Femur (tissue), 1 donor: ENCODE data around the gene LMX1A.

Experiments
- DNase-seq: peaks from one replicate; pipeline ENCODE4 v3.0.0-alpha.2; 2017

Gene LMX1A

DNA sequence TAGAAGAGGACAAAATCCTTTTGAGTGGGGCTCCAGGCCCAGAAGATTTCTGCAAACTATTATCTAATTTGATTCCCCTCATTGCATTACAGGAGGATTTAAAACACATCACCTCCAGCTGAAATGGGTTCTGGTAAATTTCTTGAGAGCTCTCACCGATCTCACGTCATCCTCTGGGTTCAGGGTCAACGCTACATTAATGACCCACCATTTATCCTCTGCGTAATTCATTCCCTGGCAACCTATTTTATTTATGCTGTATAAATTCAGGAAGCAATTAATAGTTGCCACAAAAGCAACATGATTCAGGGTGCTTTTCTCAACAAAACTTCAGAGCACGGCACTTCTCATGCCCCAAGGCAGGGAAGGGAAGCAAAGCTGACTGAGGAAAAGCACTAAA lies 38.9 kb downstream of the LMX1A start:
- no peak for DNase-seq

DNA sequence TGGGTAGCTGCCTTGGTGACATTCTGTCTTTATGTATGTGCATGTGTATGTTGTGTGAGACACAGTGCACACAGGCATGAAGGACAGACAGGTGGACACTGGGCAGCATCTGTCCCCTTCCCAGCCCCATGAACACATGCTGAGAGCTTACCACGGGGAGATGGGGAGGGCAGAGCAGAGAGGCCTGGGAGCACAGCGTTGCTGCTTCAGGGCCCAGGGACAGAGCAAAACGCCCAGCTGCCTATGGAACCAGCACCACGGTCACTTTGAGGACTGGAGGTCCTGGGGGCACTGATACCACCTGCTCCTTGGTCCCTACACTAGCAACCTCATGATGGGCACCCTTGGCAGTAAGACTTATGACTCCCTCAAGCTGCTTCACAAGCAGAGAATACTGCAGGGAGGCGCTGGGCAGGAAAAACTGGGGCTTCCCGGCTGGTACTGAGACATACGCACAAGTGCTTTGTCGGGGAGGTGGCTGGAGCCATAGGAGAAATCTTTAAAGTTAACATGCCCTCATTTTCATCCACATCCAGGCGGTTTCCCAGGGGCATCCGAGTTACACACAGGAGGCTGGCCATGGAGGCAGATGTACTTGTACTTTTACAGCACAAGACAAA lies 40.3 kb downstream of the LMX1A start:
- DNase-seq: no peak

DNA sequence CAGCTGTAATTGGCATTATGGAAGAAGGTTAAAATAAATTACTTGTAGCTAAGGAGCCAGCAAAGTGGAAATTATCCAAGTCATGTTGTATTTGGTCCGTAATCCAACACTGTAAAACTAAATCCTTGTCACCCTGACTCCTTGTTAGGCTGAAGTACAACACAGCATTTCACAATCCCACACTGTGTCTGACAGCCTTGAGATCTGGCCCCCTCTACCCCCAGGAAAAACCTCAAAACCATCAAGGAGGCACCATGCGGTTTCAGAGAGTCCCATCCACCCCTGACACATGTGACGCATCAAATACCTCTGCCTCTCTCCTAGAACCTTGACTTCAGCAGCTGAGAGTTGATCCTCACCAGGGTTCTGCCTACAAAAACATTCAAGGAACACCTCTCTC lies 41.0 kb downstream of the LMX1A start:
- DNase-seq: no peak

DNA sequence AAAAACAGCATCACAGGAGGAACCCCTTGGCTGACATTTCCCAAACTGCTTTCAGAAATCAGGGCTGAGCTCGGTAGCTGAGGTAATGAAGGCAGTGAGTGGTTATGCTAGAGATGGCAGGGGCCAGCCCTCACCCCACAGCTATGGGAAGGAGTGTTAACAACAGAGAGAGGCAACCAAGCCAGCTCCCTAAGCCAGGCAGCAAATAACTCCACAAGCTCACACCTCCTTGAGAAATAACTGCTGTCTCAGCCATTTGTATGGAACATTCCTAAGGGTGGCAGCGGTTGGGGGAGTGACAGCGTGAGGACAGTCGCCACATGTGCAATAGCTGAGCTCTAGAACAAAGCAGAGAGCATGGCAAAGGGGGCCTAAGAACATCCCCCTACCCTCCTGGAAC lies 42.6 kb downstream of the LMX1A start:
- DNase-seq: no peak

DNA sequence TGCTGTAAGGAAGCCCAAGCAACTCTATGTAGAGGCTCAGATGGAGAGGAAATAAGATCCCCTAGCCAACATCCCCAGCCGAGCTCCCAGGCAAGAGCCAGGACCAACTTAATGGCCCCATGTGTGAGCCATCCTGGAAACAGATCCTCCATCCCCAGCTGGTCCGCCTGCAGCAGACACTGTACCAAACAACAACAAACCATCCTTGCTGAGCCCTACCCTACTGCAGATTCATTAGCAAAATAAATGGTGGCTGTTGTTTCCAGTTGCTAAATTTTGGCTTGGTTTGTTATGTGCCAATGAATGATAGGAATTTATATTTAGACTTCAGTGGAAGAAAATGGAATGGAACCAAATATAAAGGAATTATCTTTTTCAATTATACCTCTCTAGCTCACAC lies 43.9 kb downstream of the LMX1A start:
- no peak for DNase-seq

DNA sequence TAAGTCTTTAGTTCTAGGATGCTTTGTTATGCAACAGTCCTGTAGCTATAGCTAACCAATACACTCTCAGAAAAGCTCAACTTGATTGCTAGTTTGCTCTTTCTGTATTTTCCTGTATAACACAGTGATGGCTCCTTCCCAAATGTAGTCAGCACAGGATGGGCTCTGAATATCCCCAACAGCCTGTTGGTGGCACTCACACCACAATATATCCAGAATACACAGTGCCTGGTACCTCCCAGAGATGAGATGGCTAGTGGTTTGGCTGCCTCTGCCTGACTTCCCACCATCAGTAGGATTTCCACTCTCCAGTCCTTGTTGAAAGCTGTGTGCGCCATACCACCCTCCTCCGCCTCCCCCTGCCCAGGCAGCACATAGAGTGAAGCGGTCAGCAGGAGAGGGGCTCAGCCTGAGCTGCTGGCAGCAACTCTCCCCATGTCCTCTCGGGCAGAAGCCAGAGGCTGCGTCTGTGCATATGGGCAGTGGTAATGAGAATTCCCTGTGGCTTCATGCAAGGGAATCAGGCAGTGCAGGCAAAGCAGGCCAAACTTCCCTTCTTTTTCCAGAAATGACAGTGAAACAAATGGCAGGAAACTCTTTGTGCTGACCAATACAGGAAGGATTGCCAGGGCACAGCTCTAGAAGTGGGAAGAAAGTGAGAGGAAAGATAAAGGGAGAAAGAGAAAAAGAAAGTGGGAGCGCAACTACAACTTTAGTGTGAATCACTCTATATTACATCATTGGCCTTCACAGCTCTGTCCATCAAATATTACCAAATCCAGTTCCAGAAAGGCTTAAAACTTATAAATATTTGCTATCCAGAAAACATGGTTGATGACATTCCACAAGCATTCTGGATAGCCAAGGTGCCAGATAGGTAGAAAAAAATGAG lies 49.7 kb downstream of the LMX1A start:
- DNase-seq: no peak

DNA sequence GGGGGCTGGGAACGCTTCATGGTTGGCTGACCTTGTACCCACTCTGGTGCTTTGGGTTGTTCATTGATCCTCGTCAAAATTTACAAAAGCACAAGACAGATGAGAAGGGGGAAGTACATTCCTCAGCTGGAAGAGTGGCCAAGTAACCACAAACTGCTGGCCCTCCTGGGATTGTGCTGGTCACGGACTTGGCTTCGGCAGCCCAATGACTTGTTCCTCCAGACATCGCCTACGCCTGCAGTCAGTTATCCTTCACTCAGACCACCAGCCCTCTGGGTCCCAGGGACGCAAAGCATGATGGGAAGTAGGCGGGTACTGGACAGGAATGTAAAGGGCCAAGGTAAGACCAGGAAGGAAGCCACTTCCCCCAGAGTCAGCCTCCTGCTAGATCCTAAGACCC lies 53.1 kb downstream of the LMX1A start:
- peak; percentile 36 for DNase-seq

DNA sequence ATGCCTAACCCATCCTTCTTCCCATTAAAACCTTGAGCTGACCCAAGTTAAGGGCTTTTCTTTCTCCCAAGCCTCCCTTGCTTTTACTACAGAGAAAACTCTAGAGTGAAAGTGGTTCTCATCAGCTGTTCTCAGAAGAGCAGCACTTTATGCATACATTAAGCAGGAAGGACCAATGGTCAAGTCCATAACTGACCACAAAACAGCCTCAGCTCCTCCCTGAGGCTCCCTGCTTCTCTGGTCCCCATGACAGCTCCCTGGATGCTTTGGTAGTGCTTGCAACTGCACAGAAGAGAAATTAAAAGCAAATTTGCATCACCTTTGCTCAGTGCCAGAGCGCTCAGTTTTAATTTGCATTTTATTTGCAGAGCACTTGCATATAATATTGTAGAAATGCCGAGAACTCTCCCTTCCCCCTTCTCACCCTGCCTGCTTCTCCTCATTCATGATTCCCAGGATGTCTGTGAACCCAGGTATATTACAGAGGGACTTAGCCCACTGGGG lies 56.1 kb downstream of the LMX1A start:
- DNase-seq: no peak

DNA sequence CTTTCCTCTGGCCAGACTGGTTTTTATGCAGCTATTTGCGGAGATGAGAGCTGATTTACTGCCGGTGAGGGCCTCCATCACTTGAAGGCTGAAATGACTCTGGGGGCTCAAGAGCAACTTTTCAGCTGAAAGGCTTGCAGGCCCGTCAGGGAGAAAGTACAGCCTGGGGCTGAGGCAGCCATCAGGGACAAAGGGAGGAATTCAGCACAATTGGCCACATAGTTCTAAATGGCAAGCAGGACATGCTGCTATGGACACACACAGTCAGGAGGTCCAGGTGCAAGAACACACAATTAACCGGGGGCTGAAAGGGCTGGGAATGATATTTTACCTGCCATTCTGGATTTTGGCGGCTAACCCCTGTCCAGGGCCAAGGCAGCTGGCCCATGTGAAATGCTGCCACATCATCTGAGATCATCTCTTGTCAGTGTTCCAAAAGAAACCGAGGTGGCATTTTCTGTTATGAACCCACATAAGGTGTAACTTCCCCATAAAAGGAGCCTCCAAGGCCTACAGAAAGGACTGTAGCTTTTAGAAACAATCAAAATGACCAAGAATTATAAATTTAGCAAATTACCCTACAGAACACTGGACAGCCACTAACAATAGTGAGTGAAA lies 58.2 kb downstream of the LMX1A start:
- no peak for DNase-seq

DNA sequence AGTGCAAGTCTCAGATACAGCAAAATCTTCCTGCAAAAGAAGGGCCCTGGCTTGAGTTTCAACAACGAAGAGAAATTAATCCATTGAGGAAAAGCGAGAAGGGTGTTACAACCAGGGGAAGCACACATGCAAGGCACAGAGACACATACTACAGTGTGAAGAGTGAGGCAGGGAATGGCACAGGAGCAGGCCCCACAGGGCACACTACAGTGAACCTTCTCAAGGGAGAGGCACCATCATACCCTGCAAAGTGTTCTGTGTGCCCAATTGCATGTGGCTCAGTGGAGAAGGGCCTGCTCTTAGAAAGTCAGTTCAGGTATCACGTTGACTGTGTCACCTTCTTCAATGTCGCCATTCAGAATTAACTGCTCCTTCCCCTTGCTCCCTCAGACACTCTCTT lies 60.3 kb downstream of the LMX1A start:
- no peak for DNase-seq

DNA sequence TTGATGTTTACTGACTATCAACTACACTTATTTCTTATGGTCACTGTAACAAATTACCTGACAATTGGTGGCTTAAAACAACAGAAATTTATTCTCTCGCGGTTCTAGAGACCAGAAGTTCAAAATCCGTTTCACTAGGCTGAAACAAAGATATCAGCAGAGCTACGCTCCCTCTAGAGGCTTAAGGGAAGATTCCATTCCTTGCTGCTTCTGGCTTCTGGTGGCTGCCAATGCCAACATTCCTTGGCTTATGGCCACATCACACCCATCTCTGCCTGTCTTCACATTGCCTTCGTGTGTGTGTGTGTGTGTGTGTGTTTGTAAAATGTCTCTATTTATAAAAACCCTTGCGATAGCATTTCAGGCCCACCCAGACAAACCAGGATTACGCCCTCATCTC lies 66.4 kb downstream of the LMX1A start:
- DNase-seq: peak; percentile 28

DNA sequence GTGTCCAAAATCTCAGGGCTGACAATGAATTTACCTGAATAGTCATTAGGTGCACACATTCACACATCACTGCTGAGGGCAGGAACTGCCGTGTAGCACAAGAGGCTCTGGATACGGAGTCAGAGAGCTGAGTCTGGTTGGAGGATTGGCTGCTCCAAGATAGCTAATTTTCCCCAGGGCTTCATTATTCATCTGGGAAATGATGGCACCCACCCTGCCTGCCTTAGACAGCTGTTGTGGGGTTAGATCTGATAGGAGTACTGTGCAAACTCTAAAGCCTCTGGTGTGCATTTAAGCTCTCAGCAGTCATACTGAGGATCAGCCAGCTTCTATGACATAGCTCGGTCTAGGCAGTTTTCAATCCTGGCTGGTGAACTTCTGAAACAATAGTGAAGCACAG lies 67.0 kb downstream of the LMX1A start:
- DNase-seq: no peak

DNA sequence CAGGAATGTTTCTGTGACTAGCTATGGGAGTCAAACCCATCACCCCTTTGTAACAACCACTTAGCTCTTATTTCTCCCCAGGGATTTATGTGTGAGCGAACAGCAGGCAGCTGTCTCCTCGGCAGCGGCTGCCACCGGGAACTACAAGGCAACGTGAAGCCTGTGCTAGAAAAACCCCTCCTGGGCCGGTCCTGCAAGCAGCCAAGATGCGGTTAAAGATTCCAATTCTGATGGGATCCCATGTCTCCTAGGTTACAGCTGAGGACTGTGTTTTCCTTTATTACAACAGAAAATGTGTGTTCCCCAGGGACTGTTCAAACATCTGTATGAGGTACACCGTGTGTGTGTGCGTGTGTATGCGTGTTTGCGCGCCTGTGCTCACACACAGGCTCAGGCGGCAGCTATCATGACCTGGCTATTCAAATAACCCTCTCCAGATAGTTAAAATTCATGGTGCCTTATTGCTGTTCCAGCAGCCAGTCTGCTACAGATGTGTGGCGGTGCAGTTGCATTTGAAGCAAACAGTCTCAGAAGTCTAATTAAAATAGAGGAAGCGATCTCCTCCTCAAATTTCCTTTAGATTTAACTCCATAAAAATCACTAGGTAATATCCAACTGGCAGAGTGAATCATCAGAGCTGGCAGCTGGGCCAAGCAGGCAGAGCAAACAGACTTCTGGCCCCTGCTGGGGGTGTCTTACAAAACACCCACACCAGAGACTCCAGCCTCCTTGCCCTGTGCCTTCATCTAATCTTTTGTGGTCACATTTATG lies 68.0 kb downstream of the LMX1A start:
- DNase-seq: peak; percentile 44

DNA sequence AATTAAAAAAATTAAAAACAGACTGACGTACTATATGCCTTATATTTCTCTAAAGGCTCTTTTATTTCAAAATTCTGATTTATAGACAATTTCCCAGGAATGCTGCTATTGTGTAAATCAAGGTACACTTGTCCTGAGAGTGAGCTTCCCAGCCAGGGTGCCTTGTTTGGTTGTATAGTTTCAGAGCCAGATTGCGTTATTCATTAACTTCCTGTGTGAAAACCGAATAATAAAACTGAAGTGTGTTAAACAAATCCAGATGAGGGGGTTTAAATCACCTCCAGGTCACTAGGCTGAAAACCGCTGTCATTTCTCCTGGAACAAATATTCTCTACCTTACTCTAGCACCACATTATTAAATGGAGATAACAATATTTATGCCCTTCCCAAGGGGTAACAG lies 68.7 kb downstream of the LMX1A start:
- DNase-seq: no peak

DNA sequence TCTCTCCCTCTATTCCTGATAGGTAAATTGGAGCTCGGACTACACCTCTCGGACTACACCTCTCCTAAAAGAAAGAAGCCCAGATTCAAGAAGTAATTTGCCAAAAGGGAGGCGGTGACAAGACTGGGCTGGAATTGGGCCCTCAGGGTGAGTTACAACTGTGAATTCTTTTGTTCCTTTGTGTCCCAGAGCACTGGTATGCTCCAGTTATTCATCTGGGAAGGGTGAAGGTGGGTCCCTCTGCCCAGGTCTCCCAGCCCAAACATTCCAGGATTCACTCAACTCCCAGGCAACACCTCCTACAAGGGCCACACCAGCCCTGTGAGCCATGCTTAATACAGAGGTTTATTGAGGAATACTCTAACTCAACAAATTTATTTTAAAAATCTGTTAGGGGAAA lies 69.2 kb downstream of the LMX1A start:
- DNase-seq: no peak

DNA sequence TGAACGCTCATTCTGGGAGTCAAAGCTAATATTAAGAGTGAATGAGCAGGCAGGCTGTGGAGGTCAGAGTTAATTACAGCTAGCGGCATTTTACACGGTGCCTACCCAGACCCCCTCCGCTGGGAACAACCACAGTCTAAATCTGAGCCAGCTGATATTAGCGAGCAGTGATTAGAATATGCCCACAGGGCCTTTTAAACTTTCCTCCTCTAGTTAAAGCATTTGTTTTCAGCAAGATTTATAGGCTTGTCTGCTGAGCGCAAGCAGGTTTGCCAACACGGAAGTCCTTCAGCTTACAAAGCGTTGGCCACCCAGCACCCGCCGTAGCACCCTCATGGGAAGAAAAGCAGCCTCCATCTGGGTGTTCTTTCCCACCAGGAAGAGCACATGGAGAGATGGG lies 72.1 kb downstream of the LMX1A start:
- no peak for DNase-seq

DNA sequence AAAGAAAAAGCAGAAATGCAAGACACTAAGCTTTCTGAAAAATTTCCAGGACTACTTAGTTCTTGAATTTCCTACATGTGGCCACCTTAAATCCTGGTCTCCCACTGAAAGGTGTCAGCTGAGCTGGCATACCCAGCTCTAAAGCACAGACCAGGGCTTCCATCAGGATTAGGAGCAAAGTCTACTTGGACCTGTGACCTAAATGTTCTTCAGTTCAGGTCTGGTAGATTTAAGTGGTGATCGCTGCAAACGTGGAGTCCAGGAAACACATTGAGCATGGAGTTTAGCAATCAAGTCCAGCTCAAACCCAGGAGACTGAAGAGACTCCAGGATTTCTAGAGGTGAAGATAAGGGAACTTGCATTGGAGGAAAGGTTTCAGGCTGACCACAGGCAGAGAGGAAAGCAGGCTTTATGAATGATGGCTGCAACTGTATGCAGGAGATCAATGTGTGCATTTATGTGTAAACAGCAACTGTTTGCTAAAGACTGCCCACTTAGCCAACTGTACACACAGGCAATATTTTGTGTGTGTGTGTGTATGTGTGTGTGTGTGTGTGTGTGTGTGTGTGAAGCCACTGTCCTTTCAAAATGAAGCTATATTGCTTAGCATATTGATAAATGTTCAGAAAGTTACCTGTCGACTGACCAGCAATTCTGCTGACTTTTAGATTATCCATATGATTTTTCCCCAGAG lies 75.2 kb downstream of the LMX1A start:
- DNase-seq: no peak

DNA sequence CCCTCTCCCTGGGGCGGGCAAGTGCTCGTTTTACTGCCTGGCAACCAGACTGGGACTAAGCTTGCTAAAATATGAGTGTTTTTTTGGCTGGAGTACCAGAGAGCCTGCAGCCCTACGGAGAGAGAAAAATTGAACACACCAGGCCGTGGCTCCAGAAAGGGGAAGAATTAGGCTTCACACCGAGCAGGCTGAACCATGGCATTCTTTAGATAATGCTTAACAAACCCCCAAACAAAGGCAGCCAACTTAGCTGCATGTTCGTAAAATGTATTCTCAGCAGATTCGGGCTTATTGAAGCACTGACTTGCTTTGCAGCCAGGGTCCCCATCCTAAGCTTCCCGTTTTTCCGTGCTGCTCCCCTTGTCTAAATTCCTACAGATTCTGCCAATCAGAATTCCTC lies 76.6 kb downstream of the LMX1A start:
- no peak for DNase-seq

DNA sequence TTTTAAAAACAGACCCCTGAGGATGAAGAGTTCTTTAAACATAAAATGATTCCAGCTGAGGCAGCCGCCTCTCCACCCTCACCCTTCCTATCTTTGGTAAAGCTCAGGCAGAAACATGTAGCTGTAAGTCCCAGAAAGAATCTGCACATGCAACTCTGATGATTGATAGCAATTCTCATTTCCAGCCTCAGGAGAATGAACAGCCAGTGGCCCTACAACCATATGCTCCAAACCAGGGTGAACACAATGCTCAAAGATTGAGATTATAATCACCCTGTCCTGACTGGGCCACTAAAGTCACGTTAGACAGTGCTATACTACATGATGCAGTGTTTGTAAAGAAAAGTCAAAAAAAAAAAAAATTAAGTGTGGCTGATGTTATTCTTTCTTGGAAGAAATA lies 80.2 kb downstream of the LMX1A start:
- DNase-seq: no peak

DNA sequence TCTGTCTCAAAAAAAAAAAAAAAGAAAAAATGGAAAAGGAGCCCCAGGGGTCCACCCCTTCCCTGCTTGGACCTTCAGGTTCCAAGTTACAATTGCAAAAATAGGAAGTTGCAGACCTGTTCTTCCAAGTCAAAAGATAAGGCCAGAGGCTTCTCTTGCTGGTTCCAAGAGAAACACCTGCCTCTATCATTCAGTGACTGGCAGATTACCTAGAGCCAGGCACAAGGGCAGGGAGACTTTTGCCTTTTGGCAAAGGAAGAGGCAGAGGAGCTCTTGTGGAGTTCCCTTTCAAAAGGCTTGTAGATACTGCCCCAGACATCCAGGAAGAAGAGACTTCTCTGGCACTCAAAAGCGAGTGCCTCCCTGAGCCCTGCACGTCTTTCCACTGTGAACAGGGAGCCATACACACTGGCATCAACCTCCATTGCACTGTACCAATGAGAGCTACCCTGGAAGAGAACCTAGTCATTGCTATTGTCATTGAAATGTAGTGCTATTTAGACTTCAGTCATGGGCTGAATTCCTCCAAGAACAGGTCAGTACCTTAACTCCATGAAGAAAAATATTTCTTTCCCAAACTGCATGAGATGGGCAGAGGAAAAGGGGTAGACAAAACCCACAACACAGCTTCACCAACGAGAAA lies 91.2 kb downstream of the LMX1A start:
- no peak for DNase-seq

DNA sequence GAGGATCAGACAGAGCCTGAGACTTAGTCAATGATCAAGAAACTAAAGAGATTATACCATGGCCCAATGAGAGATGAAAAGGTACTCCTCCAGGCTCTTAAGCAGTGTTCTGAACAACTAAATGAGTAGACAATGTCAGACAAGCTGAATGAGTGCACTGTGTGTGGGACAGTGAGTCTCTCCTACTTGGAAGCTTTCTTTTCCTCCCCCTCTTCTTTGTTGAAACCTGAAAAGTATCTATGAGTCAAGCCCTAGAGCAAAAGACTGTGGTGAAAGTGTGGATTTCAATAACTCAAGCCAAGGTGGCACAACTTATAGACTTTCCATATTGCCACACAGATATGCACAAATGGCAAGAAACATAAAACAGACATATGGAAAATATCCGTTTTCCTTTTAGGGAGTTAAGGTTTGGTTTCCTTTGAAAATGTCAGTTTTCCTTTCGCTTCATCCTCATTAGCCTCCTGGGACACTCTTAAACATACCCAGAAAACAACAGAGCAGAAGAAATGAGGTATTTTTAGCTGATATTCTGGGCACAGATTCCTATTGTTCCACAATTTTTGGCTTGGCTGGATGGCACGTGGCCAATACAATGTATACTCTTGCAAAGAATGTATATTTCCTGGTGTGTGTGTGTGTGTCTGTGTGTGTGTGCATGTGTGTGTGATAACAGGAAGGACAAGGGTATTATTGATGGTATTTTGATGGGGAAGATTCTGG lies 96.6 kb downstream of the LMX1A start:
- DNase-seq: peak; percentile 41
